Middle frontal gyrus (tissue), 1 donor: ENCODE results near the gene LAMA3.

Source experiments
- DNase-seq: peaks from one replicate; pipeline ENCODE4 v3.0.0-alpha.2; 2015; ENCODE audit warnings: low spot score; ENCODE audit errors: extremely low spot score

LAMA3 gene

DNA sequence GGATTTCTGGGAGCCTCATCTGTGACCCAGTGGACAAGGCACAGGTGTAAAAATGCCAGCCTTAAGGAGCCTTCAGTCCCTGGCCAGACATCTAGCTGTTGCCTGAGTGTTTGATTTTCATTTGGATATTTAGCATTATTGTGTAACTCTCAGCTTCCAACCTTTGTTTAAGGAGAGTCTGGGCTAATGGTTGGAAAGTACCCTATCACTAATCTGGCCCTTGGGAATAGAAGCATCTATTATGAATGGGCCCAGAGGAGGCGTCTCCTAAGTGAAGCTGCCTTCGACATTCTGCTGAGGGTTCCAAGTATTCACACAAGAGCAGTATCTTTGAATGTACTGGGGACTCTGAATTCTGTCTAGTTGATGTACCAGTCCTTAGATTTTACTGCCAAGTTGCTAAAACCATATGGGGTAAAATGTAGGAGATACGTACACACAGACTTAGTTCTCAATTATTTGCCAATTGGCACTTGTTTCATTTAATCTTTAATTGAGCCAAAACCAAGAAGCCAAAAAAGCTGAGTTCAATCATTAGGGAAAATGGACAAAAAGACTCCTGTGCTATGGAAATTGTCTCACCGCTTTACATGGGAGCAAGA is 19.3 kb upstream of the LAMA3 start:
- DNase-seq: no peak

DNA sequence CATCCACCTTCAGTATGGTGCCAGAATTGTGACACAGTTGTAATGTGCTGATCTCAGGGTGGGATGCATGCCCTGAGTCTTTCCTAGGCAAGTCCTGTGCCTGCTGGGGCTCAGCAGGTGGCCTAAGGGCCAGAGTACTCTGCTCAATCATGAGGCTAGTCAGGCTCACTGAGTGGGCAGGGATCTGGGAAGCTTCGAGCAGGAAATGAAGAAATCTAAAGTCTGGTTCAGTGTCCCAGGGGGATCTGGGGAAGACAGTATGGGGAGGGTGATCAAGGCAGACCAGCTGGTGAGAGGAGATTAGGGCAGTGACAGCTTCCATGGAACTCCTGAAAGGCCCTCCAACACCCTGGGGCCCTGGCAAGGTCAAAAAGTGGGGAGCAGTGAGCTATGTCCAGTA is 17.7 kb upstream of the LAMA3 start:
- no peak for DNase-seq

- no peak for DNase-seq
Observed at GRCh38 chr18:23673725-23674124, 15.5 kb upstream of the LAMA3 start.

GRCh38 chr18:23675236-23675635 is 14.0 kb upstream of the LAMA3 start:
- no peak for DNase-seq

DNA sequence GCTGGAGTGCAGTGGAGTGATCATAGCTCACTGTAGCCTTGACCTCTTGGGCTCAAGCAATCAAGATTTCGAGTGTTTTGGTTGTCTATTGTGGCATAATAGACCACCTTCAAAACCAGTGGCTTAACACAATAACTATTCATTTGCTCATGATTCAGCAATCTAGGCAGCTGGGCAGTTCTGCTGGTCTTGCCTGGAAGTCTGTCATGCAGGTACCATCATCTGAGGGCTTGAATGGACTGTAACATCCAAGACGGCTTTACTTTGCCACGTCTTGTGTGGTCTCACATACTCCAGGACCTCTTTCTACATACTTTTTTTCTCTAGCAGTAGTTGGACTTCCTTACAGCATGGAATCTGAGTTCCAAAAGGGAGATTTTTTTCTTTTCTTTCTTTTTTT is 13.4 kb upstream of the LAMA3 start:
- no peak for DNase-seq

DNA sequence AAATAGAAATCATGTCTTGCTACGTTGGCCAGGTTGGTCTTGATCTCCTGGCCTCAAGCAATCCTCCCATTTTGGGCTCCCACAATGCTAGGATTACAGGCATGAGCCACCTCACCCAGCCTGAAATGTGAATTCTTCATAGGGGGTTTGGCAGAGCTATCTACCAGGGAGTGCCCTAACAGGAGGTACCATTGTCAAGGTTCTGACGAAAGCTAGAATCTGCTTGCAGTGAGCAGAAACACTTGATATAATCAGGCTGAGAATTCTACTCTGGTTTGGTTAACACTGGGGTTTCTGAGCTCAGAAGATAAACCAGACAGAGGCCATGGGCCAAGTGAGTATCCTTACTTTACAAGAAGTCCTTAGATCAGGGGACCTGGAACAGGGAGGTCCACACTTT is 7.2 kb upstream of the LAMA3 start:
- DNase-seq: no peak

- DNase-seq: no peak
Observed at GRCh38 chr18:23682472-23682871, 6.8 kb upstream of the LAMA3 start.

- no peak for DNase-seq
Observed at GRCh38 chr18:23683155-23683554, 6.1 kb upstream of the LAMA3 start.

DNA sequence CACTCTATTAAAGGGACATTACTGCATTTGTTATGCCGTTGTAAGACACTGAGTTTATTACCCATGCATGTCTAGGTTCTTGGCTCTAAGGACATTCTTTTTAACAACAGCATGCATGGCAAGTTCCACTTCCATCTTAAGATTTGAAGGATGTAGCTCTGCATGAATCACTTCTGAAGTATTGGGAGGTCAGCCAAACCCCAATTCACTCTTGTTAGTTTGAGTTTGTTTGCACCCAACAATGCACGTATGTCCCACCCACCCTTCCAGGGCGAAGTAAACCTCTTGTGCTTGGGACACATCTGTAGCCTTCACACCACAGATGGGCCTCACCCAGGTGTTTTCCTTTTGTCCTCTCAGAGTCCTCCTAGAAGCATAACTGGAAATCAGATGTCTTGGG is 5.6 kb upstream of the LAMA3 start:
- no peak for DNase-seq

GRCh38 chr18:23684515-23685197 is 4.6 kb upstream of the LAMA3 start:
- DNase-seq: no peak

- DNase-seq: no peak
Observed at GRCh38 chr18:23688528-23688927, 725 bp upstream of the LAMA3 start.

DNA sequence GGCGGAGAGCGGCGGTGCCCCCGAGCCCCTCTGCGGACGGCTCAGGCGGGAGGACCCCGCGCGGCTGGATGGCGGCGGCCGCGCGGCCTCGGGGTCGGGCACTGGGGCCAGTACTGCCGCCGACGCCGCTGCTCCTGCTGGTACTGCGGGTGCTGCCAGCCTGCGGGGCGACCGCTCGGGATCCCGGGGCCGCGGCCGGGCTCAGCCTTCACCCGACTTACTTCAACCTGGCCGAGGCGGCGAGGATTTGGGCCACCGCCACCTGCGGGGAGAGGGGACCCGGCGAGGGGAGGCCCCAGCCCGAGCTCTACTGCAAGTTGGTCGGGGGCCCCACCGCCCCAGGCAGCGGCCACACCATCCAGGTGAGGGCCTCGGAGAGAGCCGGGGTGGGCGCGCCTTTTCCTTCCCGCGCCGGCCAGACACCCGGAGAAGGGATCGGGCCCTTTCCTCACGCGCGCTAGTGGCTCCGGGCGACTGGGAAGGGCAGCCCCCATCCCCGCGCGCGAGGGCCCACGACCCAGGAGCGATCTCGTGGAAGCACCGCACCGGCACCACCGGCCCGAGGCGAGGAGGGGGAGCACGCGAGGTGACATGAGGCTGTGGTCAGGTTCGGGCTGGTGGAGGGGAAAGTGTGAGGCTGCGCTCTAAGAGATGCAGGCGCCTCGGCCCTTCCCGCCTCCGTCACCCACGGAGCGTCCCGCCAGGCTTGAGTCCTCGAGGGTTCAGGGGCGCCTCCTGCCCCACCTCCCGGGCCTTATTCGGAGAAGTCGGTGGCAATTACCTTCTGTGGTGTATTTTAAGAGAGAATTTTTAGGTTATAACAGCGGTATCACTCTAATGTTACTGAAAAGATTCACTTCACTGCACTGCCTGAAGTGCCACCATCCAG is 607 bp downstream of the LAMA3 start:
- DNase-seq: no peak

DNA sequence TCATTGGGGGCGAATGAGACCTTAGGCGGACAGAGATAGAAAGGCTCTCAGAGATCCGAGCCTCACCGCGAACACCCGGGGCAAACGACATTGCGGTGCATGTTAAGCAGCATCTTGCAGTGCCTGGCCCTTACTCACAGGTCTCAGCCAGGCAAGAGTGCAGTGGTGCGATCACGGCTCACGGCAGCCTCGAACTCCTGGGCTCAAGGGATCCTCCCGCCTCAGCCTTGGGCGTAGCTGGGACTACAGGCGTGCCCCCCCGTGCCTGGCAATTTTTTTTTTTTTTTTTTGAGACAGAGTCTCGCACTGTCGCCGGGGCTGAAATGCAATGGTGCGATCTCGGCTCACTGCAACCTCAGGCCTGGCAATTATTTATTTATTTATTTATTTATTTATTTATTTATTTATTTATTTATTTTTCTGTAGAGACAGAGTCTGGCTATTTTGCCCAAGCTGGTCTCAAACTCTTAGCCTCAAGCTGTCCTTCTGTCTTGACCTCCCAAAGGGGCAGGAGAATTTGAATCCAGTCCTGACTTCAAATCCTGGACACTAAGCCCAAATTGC is 1.3 kb downstream of the LAMA3 start:
- DNase-seq: no peak

DNA sequence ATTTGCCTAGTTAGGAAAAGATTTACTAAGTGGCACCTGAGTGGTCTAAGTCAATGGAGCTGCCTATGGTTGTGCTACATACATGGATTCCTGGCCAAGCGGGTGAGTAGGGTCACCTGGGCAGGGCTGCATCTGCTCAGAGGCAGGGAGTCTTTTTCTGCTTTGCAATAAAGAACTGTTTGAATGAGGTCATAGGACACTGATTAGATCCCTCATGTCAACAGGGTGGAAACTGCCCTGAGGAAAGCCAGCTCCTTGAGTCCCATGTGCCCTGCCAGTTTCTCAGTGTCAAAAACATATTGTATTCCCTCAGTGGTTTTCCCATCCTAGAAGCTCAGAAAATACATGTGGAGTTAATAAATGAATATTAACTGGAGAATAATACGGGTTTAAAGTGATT is 4.6 kb downstream of the LAMA3 start:
- DNase-seq: no peak

DNA sequence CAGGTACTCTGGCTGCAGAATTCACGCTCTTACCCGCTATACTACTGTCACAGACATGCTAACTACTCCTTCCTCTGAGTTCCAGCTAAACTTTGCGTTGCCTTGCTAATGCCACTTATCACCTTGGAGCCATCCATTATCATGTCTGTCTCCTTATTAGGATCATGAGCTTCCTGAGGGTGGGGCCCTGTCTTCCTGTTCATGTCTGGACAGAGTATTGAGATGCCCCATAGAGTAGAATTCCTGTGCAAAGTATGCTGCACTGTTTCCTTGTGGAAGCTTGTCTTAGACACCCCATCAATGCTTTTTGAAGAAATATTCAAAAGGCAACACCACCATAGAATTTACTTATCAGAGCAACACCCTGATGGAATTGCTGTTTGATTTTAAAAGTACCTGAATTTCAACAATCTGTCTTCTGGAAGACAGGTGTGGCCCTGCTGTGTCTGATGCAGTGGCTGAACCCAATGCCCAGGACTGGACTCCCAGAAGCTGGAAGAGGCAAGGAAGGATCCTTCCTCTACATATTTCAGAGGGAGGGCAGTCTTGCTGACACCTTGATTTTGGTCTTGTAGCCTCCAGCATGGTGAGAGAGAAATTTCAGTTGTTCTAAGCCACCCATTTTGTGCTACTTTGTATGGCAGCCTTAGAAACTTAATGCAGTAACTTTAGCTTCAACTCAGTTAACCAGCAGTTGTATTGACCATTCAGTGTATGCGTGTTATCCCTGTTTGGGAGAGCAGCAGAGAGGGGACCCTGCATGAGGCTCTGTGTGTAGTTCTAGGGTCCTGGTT is 5.6 kb downstream of the LAMA3 start:
- DNase-seq: no peak

- DNase-seq: no peak
Observed at GRCh38 chr18:23701017-23701416, 11.8 kb downstream of the LAMA3 start.

DNA sequence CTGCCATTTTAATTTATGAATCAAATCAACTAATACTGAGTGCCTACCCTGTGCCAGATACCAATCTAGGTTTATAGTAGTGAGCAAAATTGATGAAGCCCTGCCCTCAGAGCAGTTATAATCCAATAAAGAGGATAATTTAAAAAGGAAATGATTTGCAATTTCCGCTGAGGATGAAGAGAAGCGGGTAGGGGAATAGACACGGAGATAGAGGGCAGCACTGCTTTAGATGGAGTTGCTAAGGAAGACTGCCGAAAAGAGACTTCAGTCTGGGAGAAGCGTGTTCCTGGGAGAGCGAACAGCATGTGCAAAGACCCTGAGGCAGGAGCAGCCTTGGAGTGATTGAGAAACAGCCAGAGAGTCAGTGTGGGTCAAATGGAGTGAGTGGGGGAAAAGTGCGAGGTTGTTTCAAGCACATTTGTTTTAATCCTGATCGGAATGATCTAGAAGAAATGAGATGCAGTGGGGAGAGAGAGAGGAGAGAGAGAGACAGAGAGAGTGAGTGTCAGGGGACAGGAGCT is 12.4 kb downstream of the LAMA3 start:
- DNase-seq: no peak

GRCh38 chr18:23702606-23703005 is 13.4 kb downstream of the LAMA3 start:
- no peak for DNase-seq

DNA sequence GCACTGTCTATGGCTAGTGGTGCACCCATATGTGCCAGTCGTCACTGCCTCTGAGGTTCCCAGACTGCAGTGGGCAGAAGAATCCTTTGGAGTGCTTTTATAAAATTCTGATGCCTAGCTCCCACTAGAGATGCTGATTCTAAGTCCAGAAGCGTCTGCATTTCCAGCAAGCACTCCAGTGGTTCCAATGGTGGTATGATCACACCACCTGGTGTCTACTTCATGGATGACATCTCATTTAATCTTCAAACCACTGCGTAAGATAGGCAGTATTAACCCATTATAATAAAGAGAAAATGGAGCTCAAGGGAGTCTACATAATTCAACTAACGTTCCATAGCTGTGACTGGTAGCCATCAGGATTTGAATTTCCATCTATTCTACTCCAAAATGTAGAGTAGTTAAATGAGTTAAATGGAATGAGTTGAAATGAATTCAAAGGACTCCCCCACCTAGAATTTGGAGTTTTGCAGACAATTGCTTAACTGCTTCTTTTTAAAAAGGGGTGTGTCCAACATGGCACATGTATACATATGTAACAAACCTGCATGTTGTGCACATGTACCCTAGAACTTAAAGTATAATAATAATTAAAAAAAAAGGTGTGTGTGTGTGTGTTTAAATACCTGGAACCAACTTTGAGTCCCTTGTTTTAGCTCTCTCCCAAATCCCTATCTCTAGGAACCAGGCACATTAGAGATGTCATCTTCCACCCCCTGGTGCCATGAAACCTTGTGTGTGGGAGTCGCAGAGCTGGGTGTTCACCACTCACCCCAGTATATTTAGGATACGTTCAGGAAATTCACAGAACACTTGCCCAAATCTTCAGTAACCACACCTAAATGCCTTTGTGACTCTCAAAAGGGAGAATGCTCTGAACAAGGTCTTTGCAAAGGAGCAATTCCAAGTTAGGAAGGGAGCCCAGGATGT is 14.1 kb downstream of the LAMA3 start:
- DNase-seq: no peak

DNA sequence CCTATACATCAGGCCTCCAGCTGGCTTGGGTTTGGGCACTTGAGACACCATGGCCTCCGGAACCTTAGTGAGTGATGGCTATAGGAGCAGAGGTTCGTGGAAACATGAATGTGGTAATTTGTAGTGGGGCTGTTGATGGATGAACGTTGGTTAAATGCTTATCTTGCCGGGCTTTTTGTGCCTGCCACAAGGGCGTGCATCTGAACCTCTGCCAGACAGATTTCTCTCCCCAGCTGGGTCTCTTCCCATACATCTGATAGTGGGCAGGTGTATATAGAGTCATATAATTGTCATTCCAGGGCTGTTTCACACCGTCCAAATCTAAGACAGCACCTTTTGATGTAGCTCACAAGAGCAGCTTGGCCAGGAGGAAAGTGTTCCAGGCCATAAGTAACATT is 14.7 kb downstream of the LAMA3 start:
- DNase-seq: no peak
